Type B pancreatic cell (in vitro differentiated cells): ENCODE data around the gene SPAG9. TPM values are rescaled to one million over a fixed set of nuclear protein-coding genes. Genes with fewer than 3 reads are reported as not detected.
A peak's percentile ranks its signal among the peaks of the same experiment; 100 is the strongest.

Source experiments
- DNase-seq: peaks from one replicate; pipeline ENCODE4 v3.0.0; 2021; ENCODE audit warnings: mixed read lengths; ENCODE audit not compliant: unreplicated experiment; ENCODE audit errors: extremely low spot score
- H3K27ac Mint-ChIP-seq: 2 replicates; pipeline ENCODE4 v1.8.0; 2021; ENCODE audit warnings: mild to moderate bottlenecking, mixed read lengths
- H3K27me3 Mint-ChIP-seq: 2 replicates; pipeline ENCODE4 v1.8.0; 2021; ENCODE audit warnings: mixed read lengths
- H3K36me3 Mint-ChIP-seq: 2 replicates; pipeline ENCODE4 v1.8.0; 2021; ENCODE audit warnings: mixed read lengths
- H3K4me1 Mint-ChIP-seq: one replicate; pipeline ENCODE4 v1.8.0; 2021; ENCODE audit warnings: mixed read lengths; ENCODE audit not compliant: unreplicated experiment
- H3K4me3 Mint-ChIP-seq: 2 replicates; pipeline ENCODE4 v1.8.0; 2021; ENCODE audit warnings: mild to moderate bottlenecking, mixed read lengths
- H3K9me3 Mint-ChIP-seq: 2 replicates; pipeline ENCODE4 v1.8.0; 2021; ENCODE audit warnings: mixed read lengths
- total RNA-seq: library from RNA; stranded (reverse); gene quantifications from 2 replicates; pipeline ENCODE4 v1.2.1, GENCODE V29; 2021; ENCODE audit warnings: low replicate concordance
- TF ChIP-seq, protein P1 (sequence below): fragments of 200-600 bp; sonication (generic); conservative IDR thresholded peaks from 2 replicates; pipeline ENCODE4 v1.5.0; 2021; ENCODE audit warnings: antibody characterized with exemption, mild to moderate bottlenecking

The SPAG9 gene
- total RNA-seq, 1 donor from 2014 or later, result 82.9 TPM

DNA sequence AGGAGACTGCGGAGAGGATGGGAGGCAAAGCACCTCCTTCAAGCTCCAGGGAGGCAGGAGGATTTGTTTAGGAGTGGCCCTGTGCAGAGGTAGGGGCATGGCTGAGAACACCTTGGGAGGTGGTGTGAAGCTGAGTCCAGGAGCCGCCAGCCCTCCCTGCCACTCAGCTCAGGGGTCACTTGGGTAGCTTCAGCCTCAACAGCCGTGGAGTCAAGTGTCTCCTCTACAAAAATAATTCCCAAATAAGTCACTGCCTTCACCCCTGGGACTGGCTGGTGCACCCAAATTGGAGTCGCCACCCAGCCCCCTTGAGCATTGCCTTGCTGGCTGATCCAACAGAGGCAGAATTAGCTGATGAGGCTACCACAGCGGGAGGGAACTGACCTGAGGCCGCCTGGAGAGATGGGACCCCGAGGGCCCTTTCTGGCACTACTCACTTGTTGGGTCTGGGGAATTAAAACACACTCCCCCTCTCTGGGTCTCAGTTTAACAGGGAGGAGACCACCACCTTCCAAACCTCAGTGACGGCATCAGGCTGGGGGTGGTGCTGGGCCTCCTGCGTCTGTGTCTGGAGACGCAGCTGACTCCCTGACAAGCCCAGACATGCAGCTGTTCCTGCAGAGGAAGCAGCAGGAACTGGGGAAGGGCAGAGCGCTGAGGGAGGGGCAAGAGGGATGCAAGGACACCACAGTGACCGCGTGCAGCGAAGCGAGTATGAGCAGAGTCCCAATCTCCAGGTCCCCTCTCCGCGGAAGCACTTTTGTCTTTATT lies 166.7 kb downstream of the SPAG9 start:
- Mint-ChIP-seq H3K9me3 (no peaks in the 10 kb centered on the region), H3K36me3 (no peaks in the 10 kb centered on the region), H3K4me3 (peak overlapping the region; percentile 49), H3K27ac (peak overlapping the region; percentile 83), H3K4me1 (peaks cover 32% of the 10 kb centered on the region), H3K27me3 (no peaks in the 10 kb centered on the region)
- DNase-seq, result no peak
- TF ChIP-seq, protein P1, sequence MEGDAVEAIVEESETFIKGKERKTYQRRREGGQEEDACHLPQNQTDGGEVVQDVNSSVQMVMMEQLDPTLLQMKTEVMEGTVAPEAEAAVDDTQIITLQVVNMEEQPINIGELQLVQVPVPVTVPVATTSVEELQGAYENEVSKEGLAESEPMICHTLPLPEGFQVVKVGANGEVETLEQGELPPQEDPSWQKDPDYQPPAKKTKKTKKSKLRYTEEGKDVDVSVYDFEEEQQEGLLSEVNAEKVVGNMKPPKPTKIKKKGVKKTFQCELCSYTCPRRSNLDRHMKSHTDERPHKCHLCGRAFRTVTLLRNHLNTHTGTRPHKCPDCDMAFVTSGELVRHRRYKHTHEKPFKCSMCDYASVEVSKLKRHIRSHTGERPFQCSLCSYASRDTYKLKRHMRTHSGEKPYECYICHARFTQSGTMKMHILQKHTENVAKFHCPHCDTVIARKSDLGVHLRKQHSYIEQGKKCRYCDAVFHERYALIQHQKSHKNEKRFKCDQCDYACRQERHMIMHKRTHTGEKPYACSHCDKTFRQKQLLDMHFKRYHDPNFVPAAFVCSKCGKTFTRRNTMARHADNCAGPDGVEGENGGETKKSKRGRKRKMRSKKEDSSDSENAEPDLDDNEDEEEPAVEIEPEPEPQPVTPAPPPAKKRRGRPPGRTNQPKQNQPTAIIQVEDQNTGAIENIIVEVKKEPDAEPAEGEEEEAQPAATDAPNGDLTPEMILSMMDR, result no peak

DNA sequence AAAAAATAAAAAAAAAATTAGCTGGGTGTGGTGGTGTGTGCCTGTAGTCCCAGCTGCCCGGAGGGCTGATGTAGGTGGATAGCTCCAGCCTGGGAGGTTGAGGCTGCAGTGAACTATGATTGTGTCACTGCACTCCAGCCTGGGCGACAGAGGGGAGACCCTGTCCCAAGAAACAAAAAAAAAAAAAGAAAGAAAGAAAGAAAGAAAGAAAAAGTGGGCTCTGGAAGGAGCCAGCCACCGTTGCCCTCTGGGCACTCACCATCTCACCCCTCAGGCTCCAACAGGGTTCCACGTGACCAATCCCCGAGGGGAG lies 167.2 kb downstream of the SPAG9 start:
- peak overlapping the region; percentile 83 for H3K27ac Mint-ChIP-seq
- no peaks in the 10 kb centered on the region for H3K9me3 Mint-ChIP-seq
- peaks cover 38% of the 10 kb centered on the region for H3K4me1 Mint-ChIP-seq
- H3K4me3 Mint-ChIP-seq, result no peak overlapping the region
- TF ChIP-seq, protein P1, result no peak
- no peaks in the 10 kb centered on the region for H3K36me3 Mint-ChIP-seq
- no peaks in the 10 kb centered on the region for H3K27me3 Mint-ChIP-seq
- DNase-seq, result no peak

DNA sequence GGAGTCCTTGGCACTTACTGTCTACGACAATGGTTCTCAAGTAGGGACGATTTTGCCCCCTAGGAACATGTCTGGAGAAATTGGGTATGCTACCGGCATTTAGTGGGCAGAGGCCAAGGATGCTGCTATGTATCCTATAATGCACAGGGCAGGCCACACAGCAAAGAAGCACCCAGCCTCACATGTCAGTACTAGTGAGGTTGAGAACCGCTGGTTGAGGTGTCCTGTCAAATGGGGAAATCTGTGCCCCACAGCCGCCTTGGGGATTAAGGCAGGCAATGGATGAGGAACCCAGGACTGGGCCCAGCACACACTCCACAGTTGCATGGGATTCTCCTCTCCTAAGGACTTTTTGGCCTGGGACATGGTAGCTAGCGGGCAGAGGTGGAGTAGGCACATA lies 167.8 kb downstream of the SPAG9 start:
- Mint-ChIP-seq H3K27me3 (no peaks in the 10 kb centered on the region), H3K36me3 (no peaks in the 10 kb centered on the region), H3K27ac (no peak overlapping the region), H3K9me3 (no peaks in the 10 kb centered on the region), H3K4me3 (peak overlapping the region; percentile 11), H3K4me1 (peaks cover 43% of the 10 kb centered on the region)
- peak; percentile 40 for DNase-seq
- TF ChIP-seq, protein P1, result no peak

DNA sequence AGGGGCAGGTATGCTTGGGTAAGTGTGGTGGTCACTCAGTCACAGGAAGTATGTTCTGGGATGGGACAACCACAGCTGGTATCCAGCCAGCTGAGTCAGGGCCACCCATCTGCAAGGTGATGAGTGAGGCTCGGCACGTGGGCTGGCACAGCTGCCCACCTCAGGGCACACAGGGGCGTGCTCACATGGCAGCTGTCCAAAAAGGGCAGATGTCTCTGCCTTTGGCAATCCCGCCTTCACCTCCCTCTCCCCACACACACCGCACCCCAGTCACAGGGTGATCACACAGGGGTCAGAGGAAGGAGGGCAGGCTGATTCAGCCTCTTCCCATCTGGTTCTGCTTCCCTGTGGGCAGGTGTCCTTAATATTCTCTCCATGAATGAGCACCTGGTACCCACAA lies 168.7 kb downstream of the SPAG9 start:
- DNase-seq, result peak; percentile 37
- H3K9me3 Mint-ChIP-seq, result no peaks in the 10 kb centered on the region
- H3K4me1 Mint-ChIP-seq, result peaks cover 48% of the 10 kb centered on the region
- peak overlapping the region; percentile 27 for H3K4me3 Mint-ChIP-seq
- no peaks in the 10 kb centered on the region for H3K36me3 Mint-ChIP-seq
- TF ChIP-seq, protein P1, result no peak
- H3K27ac Mint-ChIP-seq, result peak overlapping the region; percentile 60
- H3K27me3 Mint-ChIP-seq, result no peaks in the 10 kb centered on the region

DNA sequence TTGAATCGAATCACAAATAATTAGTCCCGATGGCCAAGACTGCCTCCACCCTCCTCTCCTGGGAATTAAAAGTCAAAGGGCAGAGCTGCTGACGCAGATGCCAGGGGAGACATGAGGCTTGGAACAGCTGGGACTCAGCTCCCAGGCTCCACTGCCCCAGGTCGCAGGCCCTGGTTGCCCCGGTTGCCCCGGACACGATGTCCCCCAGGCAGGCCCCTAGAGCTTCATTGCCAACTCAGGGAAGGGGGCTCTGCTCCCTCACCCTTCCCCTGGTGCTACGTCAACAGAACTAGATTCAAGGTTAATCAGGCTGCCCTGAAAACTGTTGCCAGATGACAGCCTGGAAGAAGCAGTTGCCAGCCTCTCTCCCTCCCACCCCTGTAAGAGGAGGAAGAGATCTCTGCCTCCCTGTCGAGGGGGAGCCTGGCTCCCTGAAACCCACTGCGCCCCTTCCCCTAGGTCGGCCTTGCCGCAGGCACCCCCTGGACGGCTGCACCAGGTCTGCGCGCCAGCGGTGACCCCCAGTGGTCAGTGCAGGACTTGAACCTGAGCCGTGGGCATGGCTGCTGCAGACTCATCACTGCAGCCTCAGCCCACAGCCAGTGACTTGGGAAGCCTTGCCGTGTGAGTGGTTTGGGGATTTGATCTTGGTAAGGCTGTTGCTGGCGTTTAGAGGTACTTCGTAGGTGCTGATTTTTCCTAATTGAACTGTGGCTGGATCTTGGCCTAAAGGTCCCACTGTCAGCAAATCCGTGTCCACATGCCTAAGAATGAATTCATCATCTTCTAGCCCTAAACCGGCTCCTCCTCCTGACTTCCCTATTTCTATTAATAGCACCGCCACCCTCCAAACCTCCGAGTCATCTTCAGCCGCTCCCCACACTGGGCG lies 170.4 kb downstream of the SPAG9 start:
- H3K9me3 Mint-ChIP-seq, result no peaks in the 10 kb centered on the region
- H3K4me3 Mint-ChIP-seq, result peak overlapping the region; percentile 69

More for the DNA sequence above, 170.4 kb downstream of the SPAG9 start:
- TF ChIP-seq, protein P1, result peak; percentile 82
- Mint-ChIP-seq H3K36me3 (no peaks in the 10 kb centered on the region), H3K27me3 (no peaks in the 10 kb centered on the region), H3K27ac (peak overlapping the region; percentile 95), H3K4me1 (peaks cover 42% of the 10 kb centered on the region)
- peak; percentile 75 for DNase-seq
